Astrocyte (in vitro differentiated cells and primary cell): Measurements from ENCODE around the gene ERO1B. TPM values are rescaled to one million over a fixed set of nuclear protein-coding genes. Genes with fewer than 3 reads are reported as not detected.

ENCODE experiments used
- DNase-seq: peaks from one replicate; pipeline ENCODE4 v3.0.0-alpha.2; 2010; ENCODE audit warnings: low read depth
- FAIRE-seq: peaks from 2 replicates; lab custom pipeline; 2011; peaks lifted over from hg19 to GRCh38; lab: Jason Lieb, UNC
- H2AFZ ChIP-seq: 2 replicates; pipeline ENCODE4 v1.6.0; 2012; ENCODE audit warnings: low read depth, low read length, inconsistent platforms
- H3K27ac ChIP-seq: 2 replicates; pipeline ENCODE4 v1.5.1; 2011; ENCODE audit warnings: low read depth, low read length, inconsistent platforms
- H3K27me3 ChIP-seq: 2 replicates; pipeline ENCODE4 v1.6.0; 2011; ENCODE audit warnings: low read length, inconsistent platforms; ENCODE audit not compliant: insufficient read depth
- H3K36me3 ChIP-seq: 2 replicates; pipeline ENCODE4 v1.5.1; 2011; ENCODE audit warnings: low read length, inconsistent platforms; ENCODE audit not compliant: insufficient read depth
- H3K4me1 ChIP-seq: 2 replicates; pipeline ENCODE4 v1.5.1; 2011; ENCODE audit warnings: low read length, inconsistent platforms; ENCODE audit not compliant: insufficient read depth
- H3K4me2 ChIP-seq: 2 replicates; pipeline ENCODE4 v1.6.0; 2012; ENCODE audit warnings: low read length, inconsistent platforms
- H3K4me3 ChIP-seq: 2 replicates; pipeline ENCODE4 v1.5.1; 2011; ENCODE audit warnings: low read depth, mild to moderate bottlenecking, low read length, inconsistent platforms; ENCODE audit not compliant: insufficient read depth
- H3K79me2 ChIP-seq: 2 replicates; pipeline ENCODE4 v1.6.0; 2012; ENCODE audit warnings: mild to moderate bottlenecking, low read length, inconsistent platforms; ENCODE audit not compliant: insufficient read depth
- H3K9ac ChIP-seq: 2 replicates; pipeline ENCODE4 v1.6.0; 2012; ENCODE audit warnings: mild to moderate bottlenecking, low read length, inconsistent platforms
- H3K9me3 ChIP-seq: 2 replicates; pipeline ENCODE4 v1.5.1; 2012; ENCODE audit warnings: low read depth, mild to moderate bottlenecking, low read length, inconsistent platforms; ENCODE audit not compliant: insufficient read depth
- H4K20me1 ChIP-seq: 2 replicates; pipeline ENCODE4 v1.6.0; 2012; ENCODE audit warnings: low read length, inconsistent platforms; ENCODE audit not compliant: insufficient read depth
- H3K27ac Mint-ChIP-seq: one replicate; pipeline ENCODE4 v1.8.0; 2021; ENCODE audit warnings: mild to moderate bottlenecking, mixed read lengths; ENCODE audit not compliant: unreplicated experiment
- H3K27me3 Mint-ChIP-seq: one replicate; pipeline ENCODE4 v1.8.0; 2021; ENCODE audit warnings: low read depth, mixed read lengths; ENCODE audit not compliant: unreplicated experiment
- H3K36me3 Mint-ChIP-seq: one replicate; pipeline ENCODE4 v1.8.0; 2021; ENCODE audit warnings: low read depth, mixed read lengths; ENCODE audit not compliant: unreplicated experiment
- H3K4me1 Mint-ChIP-seq: one replicate; pipeline ENCODE4 v1.8.0; 2021; ENCODE audit warnings: low read depth, mixed read lengths; ENCODE audit not compliant: unreplicated experiment
- H3K4me3 Mint-ChIP-seq: one replicate; pipeline ENCODE4 v1.8.0; 2021; ENCODE audit warnings: mild to moderate bottlenecking, moderate library complexity, mixed read lengths; ENCODE audit not compliant: unreplicated experiment
- H3K9me3 Mint-ChIP-seq: one replicate; pipeline ENCODE4 v1.8.0; 2021; ENCODE audit warnings: mild to moderate bottlenecking, mixed read lengths; ENCODE audit not compliant: unreplicated experiment
- CTCF ChIP-seq: IDR thresholded peaks from 2 replicates; pipeline ENCODE4 v1.5.1; 2011; ENCODE audit warnings: low read depth, mild to moderate bottlenecking, inconsistent platforms, low read length, moderate library complexity; ENCODE audit not compliant: insufficient read depth
- EZH2 ChIP-seq: IDR thresholded peaks from 2 replicates; pipeline ENCODE4 v1.6.1; 2012; ENCODE audit warnings: mild to moderate bottlenecking, low read length, inconsistent platforms; ENCODE audit not compliant: insufficient read depth
- total RNA-seq: library from RNA; stranded (reverse); gene quantifications from 2 replicates; pipeline ENCODE4 v1.2.1, GENCODE V29; 2021

Gene ERO1B
- total RNA-seq, 1 donor from 2014 or later, result 1.5 TPM

DNA sequence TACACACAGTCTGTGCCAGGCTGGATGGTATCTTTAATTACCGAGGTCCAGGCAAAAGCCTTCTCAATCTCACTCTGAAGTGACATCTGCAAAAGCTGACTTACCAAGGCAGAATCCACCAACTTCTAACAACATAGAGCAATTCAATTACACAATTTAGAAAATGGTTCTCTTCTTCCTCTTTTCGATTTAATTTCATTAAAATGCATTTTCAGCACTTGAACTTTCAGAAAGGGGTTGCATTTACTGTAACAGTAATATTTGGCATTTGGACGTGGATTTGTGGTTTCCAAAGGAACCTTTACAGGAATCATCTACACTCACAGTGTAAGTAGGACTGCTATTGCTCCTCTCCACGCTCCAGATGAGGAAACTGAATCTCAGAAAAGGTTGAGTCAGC is 53.3 kb downstream of the ERO1B start:
- no peaks in the 10 kb centered on the region for H3K9me3 ChIP-seq
- H3K27me3 ChIP-seq, result no peaks in the 10 kb centered on the region
- H3K4me2 ChIP-seq, result no peak overlapping the region
- H3K9me3 Mint-ChIP-seq, result no peaks in the 10 kb centered on the region
- TF ChIP-seq EZH2 (no peak), CTCF (no peak)
- no peaks in the 10 kb centered on the region for H3K4me1 Mint-ChIP-seq
- no peak for DNase-seq
- no peaks in the 10 kb centered on the region for H3K27me3 Mint-ChIP-seq
- H3K4me3 Mint-ChIP-seq, result no peak overlapping the region
- H3K4me3 ChIP-seq, result no peak overlapping the region
- no peaks in the 10 kb centered on the region for H3K4me1 ChIP-seq
- no peak overlapping the region for H3K27ac Mint-ChIP-seq
- H3K36me3 ChIP-seq, result no peaks in the 10 kb centered on the region
- no peak for FAIRE-seq
- H3K79me2 ChIP-seq, result no peaks in the 10 kb centered on the region
- H4K20me1 ChIP-seq, result no peaks in the 10 kb centered on the region
- no peak overlapping the region for H3K9ac ChIP-seq
- H3K27ac ChIP-seq, result no peak overlapping the region
- no peaks in the 10 kb centered on the region for H3K36me3 Mint-ChIP-seq
- H2AFZ ChIP-seq, result no peak overlapping the region

DNA sequence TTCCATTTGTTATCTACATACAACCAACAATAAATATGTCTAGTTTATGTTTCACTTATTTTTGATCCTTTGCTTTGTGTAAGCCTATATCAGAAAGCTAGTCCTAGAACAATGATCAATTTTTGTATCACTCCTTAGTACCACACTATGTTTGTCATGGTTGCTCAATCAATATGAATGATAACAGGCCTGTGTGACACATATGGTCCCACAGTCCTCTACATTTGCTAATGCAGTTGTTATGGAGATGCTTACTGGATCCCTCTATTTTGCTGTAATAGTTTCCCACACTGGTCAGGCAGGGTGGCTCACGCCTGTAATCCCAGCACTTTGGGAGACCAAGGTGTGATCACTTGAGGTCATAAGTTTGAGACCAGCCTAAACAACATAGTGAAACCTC is 59.1 kb downstream of the ERO1B start:
- Histone ChIP-seq H3K36me3 (no peaks in the 10 kb centered on the region), H3K4me1 (no peaks in the 10 kb centered on the region), H3K27me3 (no peaks in the 10 kb centered on the region), H3K4me3 (no peak overlapping the region), H3K79me2 (no peaks in the 10 kb centered on the region), H3K9me3 (no peaks in the 10 kb centered on the region), H4K20me1 (no peaks in the 10 kb centered on the region), H3K27ac (no peak overlapping the region), H3K9ac (no peak overlapping the region), H2AFZ (no peak overlapping the region), H3K4me2 (no peak overlapping the region)
- H3K36me3 Mint-ChIP-seq, result no peaks in the 10 kb centered on the region
- no peak overlapping the region for H3K27ac Mint-ChIP-seq
- H3K4me1 Mint-ChIP-seq, result no peaks in the 10 kb centered on the region
- no peak for FAIRE-seq
- no peaks in the 10 kb centered on the region for H3K27me3 Mint-ChIP-seq
- no peak overlapping the region for H3K4me3 Mint-ChIP-seq
- no peak for DNase-seq
- no peaks in the 10 kb centered on the region for H3K9me3 Mint-ChIP-seq
- no peak for TF ChIP-seq EZH2
- TF ChIP-seq CTCF, result no peak

DNA sequence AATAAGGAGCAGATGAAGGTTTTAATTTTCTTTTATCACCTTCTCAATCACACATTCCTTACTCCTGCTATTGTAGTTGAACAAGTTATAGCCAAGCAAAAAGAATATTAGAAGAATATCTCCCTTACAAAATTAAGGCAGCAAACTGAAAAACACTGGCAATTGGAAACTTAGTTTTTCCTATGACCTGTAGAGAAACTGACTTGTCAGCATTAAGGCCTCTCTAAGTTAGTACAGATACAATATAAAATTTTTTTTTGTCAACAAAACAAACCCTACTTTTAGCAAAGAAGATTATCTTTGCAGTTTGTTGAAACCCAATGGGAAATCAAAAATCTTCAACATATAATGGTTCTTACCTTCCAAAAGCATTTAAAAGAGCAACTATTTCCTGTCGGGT is 61.3 kb downstream of the ERO1B start:
- Histone ChIP-seq H3K4me3 (no peak overlapping the region), H2AFZ (no peak overlapping the region), H3K36me3 (no peaks in the 10 kb centered on the region), H4K20me1 (no peaks in the 10 kb centered on the region), H3K27ac (no peak overlapping the region), H3K27me3 (no peaks in the 10 kb centered on the region), H3K9ac (no peak overlapping the region), H3K4me1 (no peaks in the 10 kb centered on the region), H3K79me2 (no peaks in the 10 kb centered on the region), H3K9me3 (no peaks in the 10 kb centered on the region), H3K4me2 (no peak overlapping the region)
- no peaks in the 10 kb centered on the region for H3K4me1 Mint-ChIP-seq
- H3K4me3 Mint-ChIP-seq, result no peak overlapping the region
- no peak for TF ChIP-seq EZH2
- TF ChIP-seq CTCF, result no peak
- no peaks in the 10 kb centered on the region for H3K36me3 Mint-ChIP-seq
- H3K27ac Mint-ChIP-seq, result no peak overlapping the region
- no peaks in the 10 kb centered on the region for H3K9me3 Mint-ChIP-seq
- H3K27me3 Mint-ChIP-seq, result no peaks in the 10 kb centered on the region
- FAIRE-seq, result no peak
- no peak for DNase-seq
